CD4-positive, alpha-beta T cell treated with Interleukin-4 for 1 hour (primary cell): ENCODE results near the gene ADAMTSL2.

Experiments
- DNase-seq, 2 donors: peaks; one replicate each; pipeline ENCODE4 v3.0.0-alpha.2; 2020 to 2022

ADAMTSL2 gene

DNA sequence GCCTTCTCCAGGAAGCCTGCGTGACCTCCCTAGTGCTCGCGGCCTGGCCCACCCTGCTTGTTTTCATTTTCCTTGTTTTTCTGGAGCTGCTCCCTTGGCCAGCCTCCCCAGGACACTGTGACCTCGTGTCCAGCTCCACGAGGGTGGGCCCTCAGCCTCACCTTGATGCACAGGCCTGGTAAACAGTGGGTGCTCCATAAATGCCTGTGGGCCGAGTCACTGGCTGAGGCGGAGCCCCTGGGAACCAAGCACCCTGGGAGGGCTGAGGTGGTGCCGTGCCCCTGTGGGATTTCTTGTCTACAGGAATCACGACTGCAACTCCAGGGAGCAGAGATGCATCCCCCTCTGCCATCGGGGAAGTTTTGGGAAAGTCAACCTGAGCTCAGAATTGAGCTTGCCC is 57.5 kb downstream of the ADAMTSL2 start:
- no peak for DNase-seq

DNA sequence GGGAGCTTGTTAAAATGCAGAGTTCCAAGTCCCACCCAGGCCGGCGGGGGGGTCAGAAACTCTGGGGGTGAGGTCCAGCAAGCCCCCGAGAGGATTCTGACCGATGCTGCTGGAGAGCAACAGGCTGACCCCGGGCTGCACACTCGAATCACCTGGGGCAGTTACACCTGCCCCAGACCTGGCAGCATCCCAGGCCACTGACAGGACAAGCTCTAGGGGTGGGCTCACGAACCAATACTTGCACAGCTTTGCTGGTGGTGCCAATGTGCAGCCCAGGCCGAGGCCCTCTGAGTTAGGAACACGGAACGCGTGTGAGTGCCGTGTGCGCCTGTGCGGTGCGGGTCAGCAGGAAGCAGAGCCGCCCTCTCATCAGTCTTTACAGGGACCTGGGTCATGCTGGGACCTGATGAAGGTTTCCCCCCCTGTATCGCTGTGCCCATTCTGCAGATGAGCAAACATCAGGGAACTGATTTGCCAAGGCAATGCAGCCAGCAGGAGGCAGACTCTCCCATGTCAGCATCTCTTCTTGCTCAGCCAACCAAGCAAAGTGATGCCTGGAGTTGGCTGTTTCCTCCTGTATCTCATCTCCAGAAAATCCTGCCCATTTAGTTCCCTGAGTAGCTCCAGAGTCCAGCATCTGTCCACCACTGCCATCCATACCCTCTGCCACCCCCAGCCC is 58.4 kb downstream of the ADAMTSL2 start:
- DNase-seq = peak in 1 of 2 donors; percentile 8

DNA sequence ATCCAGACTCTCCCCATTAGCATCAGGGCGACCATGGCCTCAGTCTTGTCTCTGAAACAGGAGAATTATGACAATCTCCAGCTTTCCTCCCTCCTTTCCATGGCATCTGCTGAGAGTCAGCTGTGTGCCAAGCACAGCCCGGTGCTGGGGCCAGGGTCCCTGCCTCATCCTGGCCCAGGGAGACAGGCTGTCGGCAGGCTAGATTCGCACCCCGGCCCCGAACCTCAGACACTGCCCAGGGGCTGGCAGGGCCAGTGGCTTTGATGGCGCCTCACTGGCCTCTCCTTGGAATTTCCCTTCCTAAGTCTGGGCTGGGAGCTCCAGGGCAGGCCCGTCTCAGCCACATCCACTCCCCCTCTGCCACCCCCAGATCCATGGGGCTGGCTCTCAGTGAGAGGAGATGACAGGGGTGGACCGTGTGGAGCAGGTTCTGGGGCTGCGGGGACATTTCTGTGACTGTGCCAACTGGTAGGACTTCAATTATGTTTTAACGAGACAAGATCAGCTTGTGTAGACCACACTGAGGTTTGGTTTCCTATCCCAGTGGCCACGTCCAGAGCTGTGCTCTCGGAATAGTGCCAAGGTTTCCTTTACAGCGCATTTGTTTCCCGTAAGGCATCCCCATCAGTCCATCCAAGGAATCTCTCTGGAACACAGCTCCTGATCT is 59.2 kb downstream of the ADAMTSL2 start:
- no peak for DNase-seq

DNA sequence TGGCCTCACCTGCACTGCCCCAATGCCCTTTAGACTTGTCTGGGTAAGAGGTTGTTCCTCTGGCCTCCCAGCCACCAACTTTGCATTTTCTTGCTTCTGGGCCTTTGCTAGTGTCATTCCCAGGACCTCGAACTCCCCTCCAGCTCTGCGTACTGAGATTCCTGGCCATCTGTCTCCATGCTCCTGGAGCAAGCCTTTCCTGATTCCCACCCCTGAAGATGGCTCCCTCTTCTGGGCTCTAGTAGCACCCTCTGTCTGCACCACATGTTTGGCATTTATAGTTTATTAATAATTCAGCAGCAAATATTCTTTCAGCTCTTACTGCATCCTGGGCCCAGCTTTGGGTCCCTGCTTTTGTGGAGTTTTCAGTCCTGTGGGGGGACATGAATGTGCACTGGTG is 59.8 kb downstream of the ADAMTSL2 start:
- DNase-seq = no peak

DNA sequence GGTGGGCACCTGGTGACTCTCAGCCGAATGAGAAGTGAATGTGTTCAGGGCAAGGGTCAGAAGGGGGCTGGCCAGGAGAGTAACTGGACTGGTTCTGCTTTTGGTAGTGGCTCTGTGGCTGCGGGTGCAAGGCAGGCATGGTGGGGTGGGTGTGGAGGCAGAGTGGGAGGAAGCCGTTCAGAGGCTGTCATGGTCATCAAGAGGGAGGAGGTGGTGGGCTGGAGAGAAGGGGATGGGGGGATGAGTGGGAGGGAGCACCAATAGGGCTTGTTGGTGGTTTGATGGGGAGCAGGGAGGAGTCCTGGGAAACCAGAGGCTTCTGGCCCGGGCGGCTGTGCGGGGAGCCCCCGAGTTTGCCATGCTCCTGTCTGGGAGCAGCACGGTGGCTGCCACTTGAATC is 61.4 kb downstream of the ADAMTSL2 start:
- DNase-seq = no peak

DNA sequence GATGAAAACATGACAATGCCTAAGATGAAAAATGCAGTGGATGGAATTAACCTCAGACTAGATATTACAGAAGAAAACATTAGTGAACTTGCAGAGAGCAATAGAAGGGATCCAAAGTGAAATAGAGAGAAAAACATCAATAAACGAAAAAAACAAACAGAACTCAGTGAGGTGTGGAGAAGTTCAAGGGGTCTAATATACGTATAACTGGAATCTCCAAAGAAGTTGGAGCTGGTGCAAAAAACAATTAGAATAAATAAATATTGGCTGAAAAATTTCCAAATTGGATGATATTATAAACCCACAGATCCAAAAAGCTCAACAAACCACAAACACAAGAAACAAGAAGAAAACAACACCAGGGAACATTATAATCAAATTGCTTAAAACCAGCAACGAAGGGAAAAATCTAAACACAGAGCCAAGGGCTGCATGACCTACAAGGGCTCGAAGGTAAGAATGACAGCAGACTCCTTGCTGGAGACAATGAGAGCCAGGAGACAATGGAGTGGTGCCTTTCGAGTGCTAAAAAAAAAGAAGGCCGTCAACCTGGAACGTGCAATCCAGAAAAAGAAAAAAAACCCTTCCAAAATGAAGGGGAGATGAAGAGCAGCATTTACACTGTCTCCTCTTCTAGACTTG is 62.9 kb downstream of the ADAMTSL2 start:
- no peak for DNase-seq

DNA sequence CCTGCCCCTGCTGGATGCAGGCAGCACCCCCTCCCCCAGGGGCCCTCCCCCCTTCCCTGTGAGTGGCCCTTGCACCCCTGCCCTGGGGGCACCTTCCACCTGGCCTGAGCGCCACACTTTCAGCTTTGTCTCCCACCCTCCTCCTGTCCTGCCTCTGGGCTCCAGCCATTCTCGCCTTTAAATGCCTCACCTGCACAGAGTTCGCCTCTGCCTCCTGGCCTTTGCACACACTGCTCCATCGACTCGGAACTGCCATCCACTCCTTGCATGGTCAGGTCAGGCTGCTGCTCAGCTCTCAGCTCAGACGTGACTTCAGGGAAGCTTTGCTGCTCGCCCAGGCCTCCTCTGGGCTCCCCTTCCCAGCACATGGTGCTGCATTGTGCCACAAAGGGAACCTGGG is 64.5 kb downstream of the ADAMTSL2 start:
- DNase-seq = no peak

DNA sequence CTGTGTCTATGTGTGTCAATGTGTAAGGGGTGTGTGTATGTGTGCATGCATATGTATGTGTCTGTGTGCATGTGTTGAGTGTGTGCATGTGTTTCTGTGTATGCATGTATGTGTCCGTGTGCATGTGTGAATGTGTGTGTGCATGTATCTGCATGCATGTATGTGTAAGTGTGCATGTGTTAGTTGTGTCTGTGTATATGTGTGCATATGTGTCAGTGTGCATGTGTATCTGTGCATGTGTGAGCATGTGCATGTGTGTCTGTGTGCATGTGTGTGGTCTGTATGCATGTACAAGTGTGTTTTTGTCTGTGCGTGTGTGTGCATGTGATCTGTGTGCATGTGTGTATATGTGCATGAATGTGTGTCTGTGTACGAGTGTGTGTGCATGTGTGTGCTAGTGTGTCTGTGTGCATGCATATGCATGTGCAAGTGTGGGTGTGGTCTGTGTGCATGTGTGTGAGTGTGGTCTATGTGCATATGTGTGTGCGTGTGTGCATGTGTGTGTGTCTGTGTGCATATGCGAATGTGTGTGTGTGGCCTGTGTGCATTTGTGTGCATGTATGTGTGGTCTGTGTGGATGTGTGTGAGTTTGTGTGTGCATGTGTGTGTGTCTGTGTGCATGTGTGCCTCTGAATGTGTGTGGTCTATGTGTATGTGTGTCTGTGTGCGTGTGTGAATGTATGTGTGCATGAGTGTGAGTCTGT is 65.1 kb downstream of the ADAMTSL2 start:
- no peak for DNase-seq

DNA sequence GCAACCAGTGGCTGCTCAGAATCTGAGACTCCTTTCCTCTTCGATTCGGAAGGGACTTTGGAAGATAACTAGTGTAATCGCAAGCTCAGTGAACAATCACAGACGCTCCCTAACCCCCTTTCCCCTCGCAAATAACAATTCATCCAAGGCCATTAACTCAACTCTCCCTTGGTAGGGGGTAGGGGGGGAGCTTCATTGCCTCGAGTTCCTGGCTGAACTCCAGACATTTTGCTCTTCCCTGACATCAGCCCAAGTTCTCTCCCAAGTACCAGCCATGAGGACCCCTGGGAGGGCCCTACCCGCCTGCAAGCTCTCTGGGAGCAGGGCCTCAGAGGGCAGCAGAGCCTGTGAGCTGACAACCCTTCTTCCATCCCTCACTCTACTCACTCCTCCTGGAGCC is 66.2 kb downstream of the ADAMTSL2 start:
- no peak for DNase-seq

DNA sequence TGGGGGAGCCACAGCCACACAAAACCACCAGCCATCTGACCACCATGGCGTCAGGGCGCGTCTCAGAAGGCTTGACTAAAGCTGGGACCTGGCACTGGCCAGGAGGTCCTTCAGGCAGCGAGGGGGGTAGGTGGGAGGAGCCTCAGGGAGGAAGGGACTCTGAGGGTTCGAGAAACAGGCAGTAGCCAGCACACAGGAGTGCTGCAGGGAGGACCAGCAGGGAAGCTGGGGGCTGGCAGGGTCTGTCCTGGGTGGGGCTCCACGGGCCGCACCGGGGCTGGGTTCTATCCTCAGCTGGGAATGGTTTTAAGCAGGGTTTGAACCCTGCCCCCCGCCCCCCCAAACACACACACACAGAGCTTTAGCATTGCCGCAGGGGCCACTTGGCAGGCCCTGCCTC is 67.2 kb downstream of the ADAMTSL2 start:
- no peak for DNase-seq

DNA sequence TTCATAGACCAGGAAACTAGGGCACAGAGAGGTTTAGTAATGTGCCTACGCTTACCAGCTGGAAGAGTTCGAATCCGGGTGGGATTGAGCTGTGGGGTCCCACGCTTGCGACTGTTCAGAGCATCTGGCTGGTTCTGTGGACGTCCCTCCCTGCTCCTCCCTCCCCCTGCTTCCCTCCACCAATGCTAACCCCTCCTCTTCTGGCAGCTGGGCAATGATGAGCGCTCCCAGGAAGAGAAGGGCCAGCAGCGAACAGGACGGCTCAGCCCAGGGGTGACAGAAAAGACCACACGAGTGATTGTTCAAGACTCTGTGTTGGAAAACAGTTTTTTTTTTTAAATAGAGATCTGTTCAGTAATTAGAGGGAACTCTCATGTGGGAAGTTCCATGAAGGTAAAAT is 67.8 kb downstream of the ADAMTSL2 start:
- DNase-seq = no peak

DNA sequence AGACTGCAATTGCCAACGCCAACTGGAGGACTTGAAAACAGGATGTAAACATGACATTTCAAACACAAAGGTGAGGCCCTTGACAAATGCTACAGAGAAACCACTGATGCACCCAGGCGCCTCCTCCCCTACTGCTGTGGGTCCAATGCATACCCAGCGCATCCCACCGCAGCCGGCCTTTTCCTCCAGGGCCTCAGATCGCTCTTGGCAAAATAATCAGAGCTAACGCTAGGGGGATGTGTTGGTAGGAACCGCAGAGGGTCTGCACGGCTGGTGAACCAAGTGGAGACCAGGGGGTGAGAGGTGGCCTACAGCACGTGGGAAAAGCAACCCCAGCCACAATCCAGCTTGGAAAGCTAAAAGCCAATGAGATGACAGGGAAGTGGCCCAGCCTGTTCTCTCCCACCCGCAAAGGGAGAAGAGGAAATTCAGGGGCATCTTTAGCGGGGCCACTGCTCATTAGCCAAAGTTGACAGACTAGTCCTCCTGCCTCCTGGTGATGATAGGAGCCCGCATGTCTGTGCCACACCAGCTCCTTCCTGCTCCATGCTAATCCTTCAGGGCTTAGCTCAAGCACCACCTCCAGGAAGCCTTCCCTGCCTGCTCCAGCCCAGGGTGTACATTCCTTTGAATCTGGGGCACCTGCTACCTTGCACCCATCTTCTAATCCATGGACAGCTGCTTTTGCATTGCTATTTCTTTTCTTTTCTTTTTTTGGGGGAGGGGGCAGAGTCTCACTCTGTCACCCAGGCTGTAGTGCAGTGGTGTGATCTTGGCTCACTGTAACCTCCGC is 68.8 kb downstream of the ADAMTSL2 start:
- no peak for DNase-seq

DNA sequence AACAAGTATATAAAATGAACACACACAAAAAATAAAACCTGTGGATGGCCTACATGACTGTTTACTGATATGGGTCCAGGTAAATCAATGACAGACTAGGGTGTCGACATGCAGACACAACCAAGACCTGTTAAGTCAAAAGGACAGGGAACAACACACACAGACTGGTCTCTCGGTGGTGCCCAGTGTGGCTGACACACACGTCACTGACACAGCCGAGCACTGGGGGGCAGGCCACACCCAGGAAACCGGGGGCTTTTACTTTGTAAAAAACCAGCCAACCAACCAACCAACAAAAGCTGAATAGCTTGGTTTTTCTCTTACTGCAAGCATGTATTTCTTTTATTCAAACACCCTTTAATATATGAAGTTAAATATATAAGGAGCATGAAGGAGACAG is 69.7 kb downstream of the ADAMTSL2 start:
- DNase-seq = peak in 1 of 2 donors; percentile 29

DNA sequence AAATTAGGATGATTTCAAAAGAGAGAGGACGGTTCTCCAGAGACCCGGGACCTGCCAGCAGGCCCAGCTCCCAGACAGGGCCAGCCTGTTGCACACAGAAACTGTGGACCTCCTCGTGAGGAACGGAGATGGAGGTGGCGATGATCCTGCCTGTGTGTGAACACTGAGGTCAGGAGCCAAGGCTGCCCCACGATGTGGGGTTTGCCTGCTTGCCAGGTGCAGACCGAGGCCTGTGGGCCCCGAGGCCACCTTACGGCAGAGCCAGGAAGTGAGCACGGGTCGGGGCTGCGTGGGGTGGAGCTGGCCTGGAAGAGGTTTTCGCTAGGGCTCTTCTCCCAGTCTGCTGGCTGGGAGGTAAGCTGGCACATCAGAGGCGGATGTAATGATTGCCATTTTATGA is 70.4 kb downstream of the ADAMTSL2 start:
- no peak for DNase-seq

DNA sequence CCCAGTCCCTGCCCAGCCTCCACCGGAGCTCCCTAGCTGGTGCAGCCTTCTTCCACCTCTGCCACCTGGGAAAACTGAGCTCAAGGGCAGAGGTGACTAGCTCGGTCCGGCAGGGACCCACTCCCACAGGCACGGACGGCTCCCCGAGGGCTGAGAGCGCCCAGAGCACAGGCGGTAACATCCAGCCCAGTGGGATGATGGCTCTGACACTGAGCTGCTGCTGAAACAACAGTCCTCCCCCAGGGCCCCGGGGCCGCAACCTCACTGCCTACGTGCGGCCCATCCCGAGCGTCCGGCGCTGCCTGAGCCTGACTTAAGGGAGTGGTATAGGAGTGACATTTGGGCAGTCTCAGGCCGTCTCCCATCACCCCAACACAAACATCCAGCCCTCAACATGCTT is 70.9 kb downstream of the ADAMTSL2 start:
- DNase-seq = no peak

DNA sequence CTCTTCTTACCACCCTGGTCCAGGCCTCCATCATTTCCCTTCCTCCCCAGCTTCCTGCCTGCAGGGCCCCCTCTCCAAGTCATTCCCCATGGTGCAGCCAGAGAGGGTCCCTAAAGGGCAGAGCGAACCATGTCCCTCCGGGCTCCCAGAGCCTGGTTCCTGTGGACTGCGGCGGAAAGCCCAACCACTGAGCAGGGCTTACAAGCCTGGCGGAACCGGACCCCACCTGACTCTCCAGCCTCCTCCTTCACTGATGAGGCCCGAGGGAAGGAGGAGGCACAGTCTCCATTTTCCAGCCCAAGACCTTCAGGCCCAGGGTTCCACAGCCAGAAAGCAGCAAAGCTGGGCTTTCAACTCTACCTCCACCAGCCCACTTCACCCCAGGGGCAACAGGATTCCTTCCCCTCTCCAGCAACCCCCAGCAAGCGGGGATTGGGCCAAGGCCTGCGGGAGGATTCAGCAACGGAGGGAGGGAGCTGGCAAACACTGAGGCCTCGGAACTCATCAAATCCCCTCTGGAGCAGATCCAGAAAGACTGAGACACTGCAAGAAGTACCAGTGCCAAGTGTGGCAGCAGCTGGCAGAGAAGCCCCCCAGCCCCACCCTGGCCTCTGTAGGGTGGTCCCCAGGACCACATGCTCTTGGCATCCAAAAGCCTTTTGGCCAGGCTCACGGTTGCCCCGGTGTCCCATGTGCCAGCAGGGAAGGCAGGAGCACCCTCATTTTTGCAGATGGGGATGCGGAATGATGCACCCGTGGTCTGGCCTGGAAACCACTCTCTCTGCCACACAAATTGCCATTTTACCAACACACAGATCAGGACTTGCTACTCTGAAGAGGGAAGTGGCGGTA is 71.6 kb downstream of the ADAMTSL2 start:
- no peak for DNase-seq

DNA sequence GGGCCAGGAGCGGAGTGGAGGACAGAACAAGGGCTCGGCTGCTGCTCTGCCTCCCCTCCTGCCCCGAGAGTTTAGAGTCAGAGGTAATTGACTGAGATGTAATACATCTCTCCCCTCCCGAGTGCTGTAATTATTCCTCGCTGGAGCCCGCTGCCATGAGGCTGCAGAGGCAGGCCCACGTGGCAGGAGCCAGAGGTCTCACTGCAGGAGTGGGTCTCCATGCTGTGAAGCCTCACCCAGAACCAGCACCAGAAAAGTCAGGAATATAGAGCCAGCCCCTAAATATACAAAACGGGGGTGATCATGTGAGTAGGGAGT is 72.2 kb downstream of the ADAMTSL2 start:
- no peak for DNase-seq

DNA sequence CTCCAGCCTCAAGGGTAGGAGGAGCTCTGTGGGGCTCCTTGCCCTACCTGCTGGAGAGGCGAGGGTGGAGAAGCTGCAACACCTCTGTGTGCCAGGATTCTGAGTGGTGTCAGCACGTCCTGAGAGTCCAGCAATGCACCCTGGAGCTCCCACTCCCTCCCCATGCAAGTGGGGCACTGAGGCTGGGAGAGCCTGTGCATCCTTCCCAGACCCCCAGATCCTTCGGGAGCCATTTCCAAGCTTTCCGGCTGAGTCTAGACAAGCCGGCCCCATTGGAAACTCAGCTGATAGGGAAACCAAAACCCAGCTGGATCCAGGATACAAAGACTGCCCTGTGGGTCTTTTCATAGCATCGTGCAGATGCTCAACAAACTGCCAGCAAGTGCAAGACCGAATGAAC is 72.9 kb downstream of the ADAMTSL2 start:
- DNase-seq = no peak

DNA sequence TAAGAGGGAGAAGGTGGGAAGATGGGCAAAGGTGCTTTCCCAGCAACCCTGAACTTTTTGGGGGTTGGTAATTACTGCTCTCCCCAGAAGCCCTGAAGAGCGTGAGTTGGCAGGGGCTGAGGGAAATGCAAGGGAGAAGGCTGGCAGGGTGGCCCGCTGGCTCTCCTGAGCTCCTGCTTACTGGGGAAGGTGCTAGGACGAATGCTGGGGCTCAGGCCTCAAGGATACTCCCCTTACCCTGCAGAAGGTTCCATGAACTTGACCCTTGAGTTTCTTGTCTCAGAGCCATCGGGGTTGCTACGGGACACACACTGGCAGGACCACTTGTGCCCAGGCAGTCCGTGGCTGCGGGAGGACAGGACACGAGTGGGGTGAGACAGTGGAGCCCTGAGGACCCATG is 73.5 kb downstream of the ADAMTSL2 start:
- DNase-seq = no peak

DNA sequence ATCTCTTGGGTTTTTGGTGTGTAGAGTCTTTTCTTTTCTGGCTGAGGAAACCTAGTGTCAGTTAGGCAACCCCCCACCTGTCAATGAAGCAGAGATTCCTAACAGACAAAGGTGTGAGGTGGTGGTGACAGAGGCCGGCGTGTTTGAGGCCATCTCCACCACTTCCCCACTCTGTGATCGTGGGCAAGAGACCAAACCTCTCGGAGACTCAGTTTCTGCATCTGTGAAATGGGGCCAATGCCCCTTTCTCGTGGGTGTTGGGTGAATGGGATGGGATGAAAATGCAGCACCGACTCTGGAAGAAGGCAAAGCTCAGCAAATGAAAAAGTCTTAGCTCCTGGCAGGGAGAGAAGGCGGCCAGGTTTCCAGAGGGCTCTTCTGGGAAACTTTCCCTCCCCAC is 73.9 kb downstream of the ADAMTSL2 start:
- no peak for DNase-seq

DNA sequence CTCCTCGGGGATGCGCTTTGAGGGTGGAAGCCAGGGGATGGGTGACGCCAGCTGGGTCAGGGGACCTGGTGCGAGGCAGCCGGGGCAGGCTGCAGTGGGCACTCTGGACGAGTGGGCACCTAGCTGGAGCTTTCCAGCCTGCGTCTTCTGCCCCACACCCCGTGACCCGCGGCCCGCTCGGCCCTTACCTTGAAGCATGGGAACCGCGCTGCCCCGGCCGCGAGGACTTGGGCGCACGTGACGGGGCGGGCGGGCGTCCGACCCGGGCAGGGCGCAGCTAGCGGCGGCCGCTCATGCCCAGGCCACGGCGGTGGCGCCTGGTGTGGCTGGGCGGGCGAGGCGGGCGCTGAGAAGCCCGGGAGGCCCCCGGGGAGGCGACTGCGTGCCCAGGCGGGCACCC is 74.4 kb downstream of the ADAMTSL2 start:
- no peak for DNase-seq
